SK-N-SH treated with all-trans-retinoic acid at 6 μM for 48 hours (cell line): ENCODE results near the gene ACOXL.

ENCODE experiments used
- ATAC-seq: fragments of 200-7000 bp; cut with Tn5 transposase; 3 replicates; pipeline ENCODE4 v1.9.1; 2020; ENCODE audit warnings: mild to moderate bottlenecking, moderate library complexity
- ARNTL ChIP-seq: fragments of 450-650 bp; formaldehyde crosslinking; IDR thresholded peaks from 2 replicates; pipeline ENCODE4 v1.5.0; 2020; ENCODE audit warnings: low read depth, mild to moderate bottlenecking, moderate library complexity, borderline replicate concordance
- BACH2 ChIP-seq: fragments of 250-450 bp; sonication (Bioruptor Pico); IDR thresholded peaks from 2 replicates; pipeline ENCODE4 v1.9.0; 2021; ENCODE audit warnings: mild to moderate bottlenecking, borderline replicate concordance
- CREB5 ChIP-seq: fragments of 250-450 bp; sonication (Bioruptor Pico); IDR thresholded peaks from 2 replicates; pipeline ENCODE4 v1.5.1; 2020; ENCODE audit warnings: low read depth, mild to moderate bottlenecking, moderate library complexity
- CSDC2 ChIP-seq: fragments of 250-450 bp; sonication (Bioruptor Pico); IDR thresholded peaks from 2 replicates; pipeline ENCODE4 v1.5.0; 2020; ENCODE audit warnings: mild to moderate bottlenecking, moderate library complexity
- ESRRG ChIP-seq: fragments of 250-450 bp; sonication (Bioruptor Pico); IDR thresholded peaks from 2 replicates; pipeline ENCODE4 v1.6.1; 2021; ENCODE audit warnings: mild to moderate bottlenecking
- GLIS3 ChIP-seq: fragments of 250-450 bp; sonication (Bioruptor Pico); IDR thresholded peaks from 2 replicates; pipeline ENCODE4 v1.5.0; 2020; ENCODE audit warnings: mild to moderate bottlenecking, moderate library complexity
- ISL1 ChIP-seq: fragments of 250-450 bp; sonication (Bioruptor Pico); IDR thresholded peaks from 2 replicates; pipeline ENCODE4 v2.1.2; 2022; ENCODE audit warnings: mild to moderate bottlenecking, moderate library complexity
- OSR1 ChIP-seq: fragments of 250-450 bp; sonication (Bioruptor Pico); IDR thresholded peaks from 2 replicates; pipeline ENCODE4 v1.8.0; 2022; ENCODE audit warnings: moderate library complexity, mild to moderate bottlenecking, inconsistent platforms
- PATZ1 ChIP-seq: fragments of 250-450 bp; sonication (Bioruptor Pico); IDR thresholded peaks from 2 replicates; pipeline ENCODE4 v1.8.0; 2020; ENCODE audit warnings: mild to moderate bottlenecking, moderate library complexity, borderline replicate concordance
- POU6F1 ChIP-seq: fragments of 250-450 bp; sonication (Bioruptor Pico); IDR thresholded peaks from 2 replicates; pipeline ENCODE4 v1.8.0; 2021; ENCODE audit warnings: low read depth, mild to moderate bottlenecking, moderate library complexity, borderline replicate concordance
- PPARA ChIP-seq: fragments of 250-450 bp; sonication (Bioruptor Pico); IDR thresholded peaks from 2 replicates; pipeline ENCODE4 v1.5.0; 2020; ENCODE audit warnings: mild to moderate bottlenecking, borderline replicate concordance
- RARB ChIP-seq: fragments of 250-450 bp; sonication (Bioruptor Pico); IDR thresholded peaks from 2 replicates; pipeline ENCODE4 v1.8.0; 2021; ENCODE audit warnings: mild to moderate bottlenecking, moderate library complexity
- SNAI2 ChIP-seq: fragments of 250-450 bp; sonication (Bioruptor Pico); IDR thresholded peaks from 2 replicates; pipeline ENCODE4 v1.5.0; 2020; ENCODE audit warnings: mild to moderate bottlenecking, moderate library complexity
- TCF4 ChIP-seq: fragments of 250-450 bp; sonication (Bioruptor Pico); IDR thresholded peaks from 2 replicates; pipeline ENCODE4 v1.8.0; 2021; ENCODE audit warnings: mild to moderate bottlenecking, moderate library complexity, borderline replicate concordance
- TOX ChIP-seq: fragments of 250-450 bp; sonication (Bioruptor Pico); IDR thresholded peaks from 2 replicates; pipeline ENCODE4 v1.8.0; 2021; ENCODE audit warnings: mild to moderate bottlenecking, moderate library complexity, borderline replicate concordance
- TSHZ2 ChIP-seq: fragments of 250-450 bp; sonication (Bioruptor Pico); IDR thresholded peaks from 2 replicates; pipeline ENCODE4 v1.5.0; 2020; ENCODE audit warnings: mild to moderate bottlenecking, moderate library complexity
- ZC3H10 ChIP-seq: fragments of 250-450 bp; sonication (Bioruptor Pico); IDR thresholded peaks from 2 replicates; pipeline ENCODE4 v1.5.1; 2021; ENCODE audit warnings: mild to moderate bottlenecking, moderate library complexity
- ZFP3 ChIP-seq: fragments of 250-450 bp; sonication (Bioruptor Pico); IDR thresholded peaks from 2 replicates; pipeline ENCODE4 v1.5.0; 2020; ENCODE audit warnings: mild to moderate bottlenecking, moderate library complexity
- ZFP30 ChIP-seq: fragments of 450-650 bp; formaldehyde crosslinking; IDR thresholded peaks from 2 replicates; pipeline ENCODE4 v1.5.0; 2022; ENCODE audit warnings: mild to moderate bottlenecking, moderate library complexity
- ZNF565 ChIP-seq: fragments of 450-650 bp; formaldehyde crosslinking; conservative IDR thresholded peaks from 2 replicates; pipeline ENCODE4 v1.5.0; 2020; ENCODE audit warnings: low read depth, mild to moderate bottlenecking, moderate library complexity
- ZNF70 ChIP-seq: fragments of 450-650 bp; formaldehyde crosslinking; IDR thresholded peaks from 2 replicates; pipeline ENCODE4 v1.5.0; 2020; ENCODE audit warnings: mild to moderate bottlenecking, moderate library complexity
- ZNF8 ChIP-seq: fragments of 450-650 bp; formaldehyde crosslinking; IDR thresholded peaks from 2 replicates; pipeline ENCODE4 v1.5.0; 2020; ENCODE audit warnings: mild to moderate bottlenecking, moderate library complexity

ACOXL gene

GRCh38 chr2:110959198-110959597, 226.8 kb downstream of the ACOXL start:
- TF ChIP-seq CSDC2 (CRISPR knock-in tag): no peak
- no peak for TF ChIP-seq PPARA (CRISPR knock-in tag)
- no peak for TF ChIP-seq TSHZ2 (CRISPR knock-in tag)
- TF ChIP-seq CREB5 (CRISPR knock-in tag): no peak
- no peak for TF ChIP-seq ESRRG (CRISPR knock-in tag)
- TF ChIP-seq GLIS3 (CRISPR knock-in tag): no peak
- TF ChIP-seq ZNF70 (CRISPR knock-in tag): no peak
- TF ChIP-seq ARNTL (CRISPR knock-in tag): no peak
- TF ChIP-seq POU6F1 (CRISPR knock-in tag): no peak
- TF ChIP-seq PATZ1 (CRISPR knock-in tag): no peak
- TF ChIP-seq ZFP3 (CRISPR knock-in tag): no peak
- TF ChIP-seq ISL1 (CRISPR knock-in tag): no peak
- no peak for TF ChIP-seq OSR1 (CRISPR knock-in tag)
- TF ChIP-seq TCF4: no peak
- TF ChIP-seq ZNF8 (CRISPR knock-in tag): no peak
- no peak for TF ChIP-seq RARB (CRISPR knock-in tag)
- TF ChIP-seq ZFP30 (CRISPR knock-in tag): no peak
- ATAC-seq: no peak

GRCh38 chr2:110960281-110960680, 227.9 kb downstream of the ACOXL start:
- TF ChIP-seq TOX (no peak), PPARA (CRISPR knock-in tag) (no peak), ZNF565 (CRISPR knock-in tag) (no peak), RARB (CRISPR knock-in tag) (no peak), PATZ1 (CRISPR knock-in tag) (no peak), ARNTL (CRISPR knock-in tag) (no peak), CSDC2 (CRISPR knock-in tag) (no peak), ZFP30 (CRISPR knock-in tag) (no peak), ZNF70 (CRISPR knock-in tag) (no peak), ZNF8 (CRISPR knock-in tag) (no peak), ISL1 (CRISPR knock-in tag) (no peak), POU6F1 (CRISPR knock-in tag) (no peak), SNAI2 (CRISPR knock-in tag) (no peak), GLIS3 (CRISPR knock-in tag) (no peak), OSR1 (CRISPR knock-in tag) (no peak), CREB5 (CRISPR knock-in tag) (no peak), ZC3H10 (CRISPR knock-in tag) (no peak), TSHZ2 (CRISPR knock-in tag) (no peak), BACH2 (CRISPR knock-in tag) (no peak), TCF4 (no peak)
- ATAC-seq: no peak
